ENCODE measurements around the gene LATS2. TPM values are rescaled to one million over a fixed set of nuclear protein-coding genes. Genes with fewer than 3 reads are reported as not detected.
A peak's percentile ranks its signal among the peaks of the same experiment; 100 is the strongest.

Gene LATS2
- total RNA-seq, 2 donors from 2014 or later = 8.0 to 9.0 TPM

GRCh38 chr13:21014139-21014501, 47.3 kb downstream of the LATS2 start:
- no peak overlapping the region for H3K27ac Mint-ChIP-seq
- DNase-seq = no peak
- no peaks in the 10 kb centered on the region for H3K27me3 Mint-ChIP-seq
- H3K4me1 Mint-ChIP-seq = peaks cover 39% of the 10 kb centered on the region
- H3K4me3 Mint-ChIP-seq = no peak overlapping the region
- H3K36me3 Mint-ChIP-seq (ENCODE audit: low read depth) = no peaks in the 10 kb centered on the region
- ATAC-seq = no peak
- no peaks in the 10 kb centered on the region for H3K9me3 ChIP-seq (ENCODE audit: control insufficient read depth, low read length, poor library complexity, severe bottlenecking)

DNA sequence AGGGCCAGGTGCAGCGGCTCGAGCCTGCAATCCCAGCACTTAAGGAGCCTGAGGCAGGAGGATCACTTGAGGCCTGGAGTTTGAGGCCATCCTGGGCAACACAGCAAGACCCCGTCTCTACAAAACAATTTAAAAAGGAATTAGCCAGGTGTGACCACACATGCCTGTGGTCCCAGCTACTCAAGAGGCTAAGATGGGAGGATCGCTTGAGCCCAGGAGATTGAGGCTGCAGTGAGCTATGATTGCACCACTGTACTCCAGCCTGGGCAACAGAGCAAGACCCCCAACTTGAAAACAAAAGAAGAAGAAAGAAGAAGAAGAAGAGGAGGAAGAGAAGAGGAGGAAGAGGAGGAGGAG, 47.7 kb downstream of the LATS2 start:
- Mint-ChIP-seq H3K4me1 (peaks cover 36% of the 10 kb centered on the region), H3K36me3 (ENCODE audit: low read depth) (no peaks in the 10 kb centered on the region), H3K27me3 (no peaks in the 10 kb centered on the region), H3K27ac (no peak overlapping the region), H3K4me3 (no peak overlapping the region)
- no peaks in the 10 kb centered on the region for H3K9me3 ChIP-seq (ENCODE audit: control insufficient read depth, low read length, poor library complexity, severe bottlenecking)
- ATAC-seq (no peak), DNase-seq (no peak)

DNA sequence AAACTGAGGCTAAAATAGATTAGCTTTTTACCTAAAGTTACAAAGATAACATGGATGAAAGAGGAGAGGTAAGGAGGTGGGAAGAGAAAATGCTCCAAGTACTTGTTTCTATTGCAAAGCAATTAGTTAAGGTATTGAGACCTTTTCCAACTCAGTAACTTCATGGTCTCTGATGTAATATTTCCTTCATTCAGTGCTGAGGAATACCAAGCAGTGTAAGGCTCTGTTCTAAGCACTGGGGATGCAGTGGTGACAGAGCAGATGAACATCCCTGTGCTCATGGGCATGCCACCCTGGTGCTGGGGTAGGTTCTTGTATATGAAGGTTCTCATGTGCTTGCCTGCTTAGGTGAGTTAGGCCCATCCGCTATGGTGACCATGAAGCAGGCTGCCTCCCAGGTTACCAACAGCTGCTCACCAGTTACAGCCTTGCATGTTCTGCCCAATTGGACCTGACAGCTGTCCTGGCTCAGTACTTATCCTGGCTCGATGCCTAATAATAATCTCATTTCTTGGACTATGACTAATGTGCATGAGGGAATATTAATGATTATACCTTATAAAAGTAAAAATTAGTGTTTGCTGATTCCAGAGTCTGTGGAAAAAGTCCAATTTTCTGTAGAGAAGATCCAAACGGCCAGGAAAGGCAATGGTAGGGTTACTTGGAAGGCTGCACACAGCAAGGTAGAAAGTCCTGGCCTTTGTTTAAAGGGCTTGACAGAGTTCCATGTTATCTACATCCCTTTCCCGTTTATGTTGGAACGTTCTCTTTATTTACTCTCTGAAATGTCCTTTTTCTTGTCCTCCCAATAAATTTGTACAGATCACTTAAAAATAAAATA, 48.3 kb downstream of the LATS2 start:
- ATAC-seq = no peak
- no peak for DNase-seq
- peaks cover 33% of the 10 kb centered on the region for H3K4me1 Mint-ChIP-seq
- H3K27ac Mint-ChIP-seq = no peak overlapping the region
- no peaks in the 10 kb centered on the region for H3K27me3 Mint-ChIP-seq
- H3K4me3 Mint-ChIP-seq = no peak overlapping the region
- H3K36me3 Mint-ChIP-seq (ENCODE audit: low read depth) = no peaks in the 10 kb centered on the region
- H3K9me3 ChIP-seq (ENCODE audit: control insufficient read depth, low read length, poor library complexity, severe bottlenecking) = no peaks in the 10 kb centered on the region

DNA sequence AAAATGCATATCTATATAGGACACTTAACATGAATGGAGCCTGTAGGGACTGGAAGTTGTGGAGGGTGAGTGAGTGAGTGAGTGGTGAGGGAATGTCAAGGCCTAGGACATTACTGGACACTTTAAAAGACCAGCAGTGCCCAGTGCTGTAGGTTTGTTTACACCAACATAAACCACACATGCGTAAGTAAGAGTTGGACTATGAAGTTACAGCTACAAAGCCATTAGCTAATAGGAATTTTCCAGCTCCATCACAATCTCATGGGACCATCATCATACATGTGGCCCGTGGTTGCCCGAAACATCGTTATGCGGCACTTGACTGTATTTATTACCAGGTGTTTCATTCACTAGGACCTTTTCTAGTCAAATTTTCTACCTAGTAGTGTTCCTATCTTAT, 49.2 kb downstream of the LATS2 start:
- H3K36me3 Mint-ChIP-seq (ENCODE audit: low read depth) = no peaks in the 10 kb centered on the region
- DNase-seq (no peak), ATAC-seq (no peak)
- H3K27ac Mint-ChIP-seq = no peak overlapping the region
- H3K27me3 Mint-ChIP-seq = no peaks in the 10 kb centered on the region
- H3K4me1 Mint-ChIP-seq = peaks cover 26% of the 10 kb centered on the region
- H3K4me3 Mint-ChIP-seq = no peak overlapping the region
- no peaks in the 10 kb centered on the region for H3K9me3 ChIP-seq (ENCODE audit: control insufficient read depth, low read length, poor library complexity, severe bottlenecking)

DNA sequence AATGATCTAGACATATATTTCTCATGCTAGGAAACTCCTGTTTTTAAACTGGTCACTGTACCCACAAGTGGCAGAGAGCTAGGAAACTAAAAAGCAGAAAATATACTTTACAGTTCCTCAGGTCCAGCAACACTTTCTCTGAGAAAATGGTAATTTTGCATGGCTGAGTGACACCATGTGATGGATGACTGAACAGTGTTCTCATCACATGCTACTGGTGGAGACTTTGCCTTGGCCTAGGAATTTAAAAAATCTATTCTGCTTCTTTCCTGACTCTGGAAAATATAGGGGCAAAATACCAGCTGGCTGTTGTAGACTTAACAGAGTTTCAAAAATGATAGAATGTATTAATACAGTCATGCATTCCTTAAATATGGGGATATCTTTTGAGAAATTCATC, 50.0 kb downstream of the LATS2 start:
- H3K36me3 Mint-ChIP-seq (ENCODE audit: low read depth) = no peaks in the 10 kb centered on the region
- H3K9me3 ChIP-seq (ENCODE audit: control insufficient read depth, low read length, poor library complexity, severe bottlenecking) = no peaks in the 10 kb centered on the region
- no peak for DNase-seq
- H3K27ac Mint-ChIP-seq = no peak overlapping the region
- no peak for ATAC-seq
- peaks cover 26% of the 10 kb centered on the region for H3K4me1 Mint-ChIP-seq
- no peak overlapping the region for H3K4me3 Mint-ChIP-seq
- H3K27me3 Mint-ChIP-seq = no peaks in the 10 kb centered on the region

GRCh38 chr13:21010621-21011020, 50.8 kb downstream of the LATS2 start:
- H3K27me3 Mint-ChIP-seq = no peaks in the 10 kb centered on the region
- ATAC-seq (peak; percentile 58), DNase-seq (no peak)
- no peaks in the 10 kb centered on the region for H3K9me3 ChIP-seq (ENCODE audit: control insufficient read depth, low read length, poor library complexity, severe bottlenecking)
- H3K4me3 Mint-ChIP-seq = no peak overlapping the region
- peak overlapping the region; percentile 75 for H3K27ac Mint-ChIP-seq
- no peaks in the 10 kb centered on the region for H3K36me3 Mint-ChIP-seq (ENCODE audit: low read depth)
- H3K4me1 Mint-ChIP-seq = peaks cover 26% of the 10 kb centered on the region

DNA sequence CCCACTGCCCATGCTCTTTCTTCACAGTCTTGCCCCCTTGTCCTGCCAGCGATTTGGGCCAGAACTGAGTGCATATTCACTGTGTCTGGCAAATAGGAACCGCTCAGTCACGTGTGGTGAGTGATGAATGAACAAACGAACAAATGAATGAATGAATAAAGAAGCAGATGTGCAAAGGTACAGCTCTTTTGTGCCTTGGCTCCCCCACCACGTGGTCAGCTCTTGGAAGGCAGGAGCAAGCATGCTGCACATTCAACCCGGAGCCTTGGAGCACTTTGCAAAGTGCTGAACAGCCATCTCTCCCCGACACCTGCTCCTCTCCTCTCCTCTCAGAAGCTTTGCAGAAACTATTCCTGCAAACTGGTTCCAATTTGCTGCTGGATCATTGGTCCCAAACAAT, 52.4 kb downstream of the LATS2 start:
- peaks cover 24% of the 10 kb centered on the region for H3K4me1 Mint-ChIP-seq
- no peaks in the 10 kb centered on the region for H3K27me3 Mint-ChIP-seq
- peak overlapping the region; percentile 19 for H3K27ac Mint-ChIP-seq
- no peaks in the 10 kb centered on the region for H3K36me3 Mint-ChIP-seq (ENCODE audit: low read depth)
- no peaks in the 10 kb centered on the region for H3K9me3 ChIP-seq (ENCODE audit: control insufficient read depth, low read length, poor library complexity, severe bottlenecking)
- DNase-seq = no peak
- ATAC-seq = no peak
- no peak overlapping the region for H3K4me3 Mint-ChIP-seq

DNA sequence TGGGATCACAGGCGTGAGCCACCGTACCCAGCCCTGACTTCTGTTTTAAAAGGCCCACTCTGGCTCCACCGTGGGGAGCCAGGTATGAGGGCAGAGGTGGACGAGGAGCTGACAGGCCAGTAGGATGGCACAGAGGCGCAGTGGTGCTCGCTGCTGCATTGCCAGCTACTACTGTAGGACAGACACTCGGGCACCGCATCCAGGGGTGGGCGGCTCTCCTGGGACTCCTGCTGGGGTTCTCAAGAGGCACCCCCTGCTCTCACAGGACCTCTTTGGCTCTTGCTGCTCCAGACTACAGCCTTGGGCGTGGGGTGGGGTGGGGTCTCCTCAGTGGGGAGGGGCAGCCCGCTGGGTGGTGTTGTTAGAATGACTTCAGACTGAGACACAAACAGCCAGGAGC, 53.4 kb downstream of the LATS2 start:
- H3K4me1 Mint-ChIP-seq = peaks cover 19% of the 10 kb centered on the region
- H3K4me3 Mint-ChIP-seq = no peak overlapping the region
- H3K9me3 ChIP-seq (ENCODE audit: control insufficient read depth, low read length, poor library complexity, severe bottlenecking) = no peaks in the 10 kb centered on the region
- H3K36me3 Mint-ChIP-seq (ENCODE audit: low read depth) = no peaks in the 10 kb centered on the region
- H3K27me3 Mint-ChIP-seq = no peaks in the 10 kb centered on the region
- ATAC-seq (no peak), DNase-seq (no peak)
- no peak overlapping the region for H3K27ac Mint-ChIP-seq

- Mint-ChIP-seq H3K27me3 (no peaks in the 10 kb centered on the region), H3K27ac (peak overlapping the region; percentile 67), H3K36me3 (ENCODE audit: low read depth) (no peaks in the 10 kb centered on the region), H3K4me1 (peaks cover 15% of the 10 kb centered on the region), H3K4me3 (no peak overlapping the region)
- DNase-seq (no peak), ATAC-seq (no peak)
- H3K9me3 ChIP-seq (ENCODE audit: control insufficient read depth, low read length, poor library complexity, severe bottlenecking) = no peaks in the 10 kb centered on the region
These were observed 55.0 kb downstream of the LATS2 start for GRCh38 chr13:21006141-21007005.

- H3K9me3 ChIP-seq (ENCODE audit: control insufficient read depth, low read length, poor library complexity, severe bottlenecking) = no peaks in the 10 kb centered on the region
- DNase-seq (no peak), ATAC-seq (no peak)
- no peak overlapping the region for H3K4me3 Mint-ChIP-seq
- peaks cover 9% of the 10 kb centered on the region for H3K4me1 Mint-ChIP-seq
- no peaks in the 10 kb centered on the region for H3K27me3 Mint-ChIP-seq
- H3K36me3 Mint-ChIP-seq (ENCODE audit: low read depth) = no peaks in the 10 kb centered on the region
- no peak overlapping the region for H3K27ac Mint-ChIP-seq
These were observed 56.2 kb downstream of the LATS2 start for GRCh38 chr13:21005193-21005592.

DNA sequence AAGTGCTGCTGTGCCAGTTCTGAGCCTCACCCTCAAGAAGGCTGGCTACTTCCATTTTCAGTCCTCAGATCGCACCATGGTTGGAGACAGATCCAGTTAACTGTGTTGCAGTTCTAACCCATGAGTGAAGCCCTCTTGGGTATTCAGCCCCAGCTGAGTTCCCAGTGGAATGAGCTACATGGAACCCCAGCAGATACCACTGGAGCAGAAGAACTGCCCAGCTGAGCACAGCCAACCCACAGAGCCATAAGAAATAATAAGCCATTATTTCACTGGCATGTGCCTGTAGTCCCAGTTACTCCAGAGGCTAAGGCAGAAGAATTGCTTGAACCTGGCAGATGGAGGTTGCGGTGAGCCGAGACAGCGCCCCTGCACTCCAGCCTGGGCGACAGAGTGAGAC, 59.9 kb downstream of the LATS2 start:
- Mint-ChIP-seq H3K27me3 (no peaks in the 10 kb centered on the region), H3K4me3 (no peak overlapping the region), H3K4me1 (no peaks in the 10 kb centered on the region), H3K36me3 (ENCODE audit: low read depth) (no peaks in the 10 kb centered on the region), H3K27ac (no peak overlapping the region)
- no peak for ATAC-seq
- no peaks in the 10 kb centered on the region for H3K9me3 ChIP-seq (ENCODE audit: control insufficient read depth, low read length, poor library complexity, severe bottlenecking)
- no peak for DNase-seq

- no peaks in the 10 kb centered on the region for H3K9me3 ChIP-seq (ENCODE audit: control insufficient read depth, low read length, poor library complexity, severe bottlenecking)
- no peak overlapping the region for H3K27ac Mint-ChIP-seq
- DNase-seq (no peak), ATAC-seq (no peak)
- H3K4me1 Mint-ChIP-seq = no peaks in the 10 kb centered on the region
- H3K36me3 Mint-ChIP-seq (ENCODE audit: low read depth) = no peaks in the 10 kb centered on the region
- no peaks in the 10 kb centered on the region for H3K27me3 Mint-ChIP-seq
- H3K4me3 Mint-ChIP-seq = no peak overlapping the region
These were observed 60.7 kb downstream of the LATS2 start for GRCh38 chr13:21000647-21001046.

GRCh38 chr13:20998649-20999415, 62.6 kb downstream of the LATS2 start:
- no peaks in the 10 kb centered on the region for H3K27me3 Mint-ChIP-seq
- no peaks in the 10 kb centered on the region for H3K36me3 Mint-ChIP-seq (ENCODE audit: low read depth)
- no peak overlapping the region for H3K27ac Mint-ChIP-seq
- ATAC-seq (no peak), DNase-seq (no peak)
- H3K9me3 ChIP-seq (ENCODE audit: control insufficient read depth, low read length, poor library complexity, severe bottlenecking) = no peaks in the 10 kb centered on the region
- peaks cover 5% of the 10 kb centered on the region for H3K4me1 Mint-ChIP-seq
- no peak overlapping the region for H3K4me3 Mint-ChIP-seq

All from T-helper 17 cell (primary cell).